ENCODE measurements around the gene CRACDL.

- TF ChIP-seq POLR2A (IDR thresholded peaks at IDR 0.05): no peak
- TF ChIP-seq CTCF (IDR thresholded peaks at IDR 0.05): no peak
- no peak for TF ChIP-seq POLR2AphosphoS5 (IDR thresholded peaks at IDR 0.05)
- TF ChIP-seq EP300 (IDR thresholded peaks at IDR 0.05): no peak
Observed at GRCh38 chr2:98892871-98893270, 43.2 kb downstream of the CRACDL start.
